Kidney epithelial cell (primary cell): ENCODE results near the gene BMPER. TPM values are rescaled to one million over a fixed set of nuclear protein-coding genes. Genes with fewer than 3 reads are reported as not detected.

ENCODE experiments used
- DNase-seq: peaks from one replicate; pipeline ENCODE4 v3.0.0-alpha.2; 2010; ENCODE audit warnings: low read depth
- H3K27me3 ChIP-seq: 2 replicates; pipeline ENCODE4 v1.6.0; 2011; ENCODE audit warnings: low read length; ENCODE audit not compliant: control insufficient read depth, insufficient read depth
- H3K36me3 ChIP-seq: 2 replicates; pipeline ENCODE4 v1.5.1; 2011; ENCODE audit warnings: low read length; ENCODE audit not compliant: control insufficient read depth, insufficient read depth
- H3K4me3 ChIP-seq: 2 replicates; pipeline ENCODE4 v1.5.1; 2011; ENCODE audit warnings: low read depth, mild to moderate bottlenecking, control low read depth, low read length
- total RNA-seq: library from RNA; depleted of rRNA; stranded (reverse); fragments of >200 nt; gene quantifications from 2 replicates; pipeline ENCODE4 v1.2.3, GENCODE V29; 2015
- TF ChIP-seq, protein P1 (sequence below): IDR thresholded peaks from 2 replicates; pipeline ENCODE4 v1.5.1; 2011; ENCODE audit warnings: mild to moderate bottlenecking, moderate library complexity, low read length, control low read depth, inconsistent platforms; ENCODE audit not compliant: insufficient read depth, poor library complexity, severe bottlenecking

Gene BMPER
- total RNA-seq, 1 donor from 2014 or later = 0.04 TPM

DNA sequence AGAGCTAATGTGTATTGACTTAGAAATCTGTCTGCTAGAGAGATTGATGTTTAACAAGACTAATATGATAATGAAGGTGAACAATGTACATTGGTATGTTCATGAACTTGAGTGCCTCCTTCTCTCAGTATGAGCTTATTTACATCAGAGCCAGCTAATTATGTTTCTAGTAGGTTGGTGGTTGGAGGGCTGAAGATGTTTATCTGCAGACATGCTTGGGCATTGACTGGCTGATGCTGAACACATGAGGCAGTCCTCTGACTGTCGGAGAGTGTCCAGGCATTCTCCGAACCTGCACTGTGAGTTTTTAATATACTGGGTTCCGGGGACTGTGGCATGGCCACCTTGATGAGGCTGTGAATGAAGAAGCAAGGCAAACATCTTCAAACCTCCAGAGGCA is 47.5 kb downstream of the BMPER start:
- H3K27me3 ChIP-seq = no peaks in the 10 kb centered on the region
- no peak overlapping the region for H3K4me3 ChIP-seq
- H3K36me3 ChIP-seq = no peaks in the 10 kb centered on the region
- no peak for DNase-seq
- TF ChIP-seq, protein P1, sequence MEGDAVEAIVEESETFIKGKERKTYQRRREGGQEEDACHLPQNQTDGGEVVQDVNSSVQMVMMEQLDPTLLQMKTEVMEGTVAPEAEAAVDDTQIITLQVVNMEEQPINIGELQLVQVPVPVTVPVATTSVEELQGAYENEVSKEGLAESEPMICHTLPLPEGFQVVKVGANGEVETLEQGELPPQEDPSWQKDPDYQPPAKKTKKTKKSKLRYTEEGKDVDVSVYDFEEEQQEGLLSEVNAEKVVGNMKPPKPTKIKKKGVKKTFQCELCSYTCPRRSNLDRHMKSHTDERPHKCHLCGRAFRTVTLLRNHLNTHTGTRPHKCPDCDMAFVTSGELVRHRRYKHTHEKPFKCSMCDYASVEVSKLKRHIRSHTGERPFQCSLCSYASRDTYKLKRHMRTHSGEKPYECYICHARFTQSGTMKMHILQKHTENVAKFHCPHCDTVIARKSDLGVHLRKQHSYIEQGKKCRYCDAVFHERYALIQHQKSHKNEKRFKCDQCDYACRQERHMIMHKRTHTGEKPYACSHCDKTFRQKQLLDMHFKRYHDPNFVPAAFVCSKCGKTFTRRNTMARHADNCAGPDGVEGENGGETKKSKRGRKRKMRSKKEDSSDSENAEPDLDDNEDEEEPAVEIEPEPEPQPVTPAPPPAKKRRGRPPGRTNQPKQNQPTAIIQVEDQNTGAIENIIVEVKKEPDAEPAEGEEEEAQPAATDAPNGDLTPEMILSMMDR = no peak

DNA sequence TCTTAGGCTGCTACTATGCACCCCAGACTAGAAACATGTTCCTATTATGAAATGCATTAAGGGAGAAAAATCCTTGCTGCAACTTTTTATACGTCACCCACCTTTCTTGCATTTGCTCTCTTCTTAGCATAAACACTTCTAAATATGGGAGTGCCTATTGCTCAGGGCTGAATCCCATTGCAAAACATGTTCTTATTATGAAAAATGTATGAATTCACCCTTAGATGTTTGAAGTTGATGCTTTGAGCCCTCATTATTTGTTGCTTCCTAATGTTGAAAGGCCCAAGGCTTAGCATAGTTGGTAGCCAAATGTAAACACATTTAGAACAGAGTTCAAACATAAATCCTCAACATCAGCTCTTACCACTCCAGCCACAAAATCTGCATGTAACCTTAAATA is 52.8 kb downstream of the BMPER start:
- no peaks in the 10 kb centered on the region for H3K36me3 ChIP-seq
- no peak overlapping the region for H3K4me3 ChIP-seq
- TF ChIP-seq, protein P1 = no peak
- no peak for DNase-seq
- no peaks in the 10 kb centered on the region for H3K27me3 ChIP-seq

DNA sequence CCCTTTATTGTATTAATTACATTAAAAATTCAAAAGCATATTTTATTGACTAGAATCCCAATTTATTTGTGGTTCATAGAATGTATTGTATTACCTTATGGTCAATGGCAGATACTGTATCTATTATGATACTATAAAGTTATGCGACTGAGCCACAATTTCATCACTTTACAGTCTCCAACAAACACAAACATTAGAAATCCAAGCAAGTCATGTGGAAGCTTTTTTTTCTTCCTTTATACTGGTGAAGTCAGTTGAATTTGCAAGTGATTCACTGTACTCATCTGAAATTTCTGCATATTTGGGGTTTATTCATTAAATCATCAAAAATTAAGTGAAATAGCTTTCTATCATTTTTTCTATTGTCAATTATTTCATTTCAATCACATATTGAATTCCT is 54.3 kb downstream of the BMPER start:
- no peaks in the 10 kb centered on the region for H3K36me3 ChIP-seq
- H3K4me3 ChIP-seq = no peak overlapping the region
- DNase-seq = no peak
- TF ChIP-seq, protein P1 = no peak
- H3K27me3 ChIP-seq = no peaks in the 10 kb centered on the region

DNA sequence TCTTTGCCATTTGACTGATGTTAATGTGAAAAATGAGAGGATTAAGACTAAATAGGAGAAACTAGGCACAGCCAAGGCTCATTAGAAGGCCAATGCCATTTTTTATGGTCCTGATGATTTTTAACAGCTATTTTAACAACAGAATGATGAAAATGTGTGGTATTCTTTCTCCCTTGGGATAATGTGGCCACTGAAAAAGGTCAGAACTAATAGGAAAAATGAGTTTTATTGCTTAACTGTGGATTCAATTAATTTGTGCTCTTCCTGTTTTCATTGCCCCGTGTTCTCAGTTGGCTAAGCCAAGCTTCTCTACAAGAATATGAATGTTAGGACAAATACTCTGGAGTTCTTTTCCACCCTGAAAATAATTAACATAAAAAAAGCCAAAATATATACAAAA is 56.6 kb downstream of the BMPER start:
- Histone ChIP-seq H3K36me3 (no peaks in the 10 kb centered on the region), H3K4me3 (no peak overlapping the region), H3K27me3 (no peaks in the 10 kb centered on the region)
- no peak for DNase-seq
- TF ChIP-seq, protein P1 = no peak

DNA sequence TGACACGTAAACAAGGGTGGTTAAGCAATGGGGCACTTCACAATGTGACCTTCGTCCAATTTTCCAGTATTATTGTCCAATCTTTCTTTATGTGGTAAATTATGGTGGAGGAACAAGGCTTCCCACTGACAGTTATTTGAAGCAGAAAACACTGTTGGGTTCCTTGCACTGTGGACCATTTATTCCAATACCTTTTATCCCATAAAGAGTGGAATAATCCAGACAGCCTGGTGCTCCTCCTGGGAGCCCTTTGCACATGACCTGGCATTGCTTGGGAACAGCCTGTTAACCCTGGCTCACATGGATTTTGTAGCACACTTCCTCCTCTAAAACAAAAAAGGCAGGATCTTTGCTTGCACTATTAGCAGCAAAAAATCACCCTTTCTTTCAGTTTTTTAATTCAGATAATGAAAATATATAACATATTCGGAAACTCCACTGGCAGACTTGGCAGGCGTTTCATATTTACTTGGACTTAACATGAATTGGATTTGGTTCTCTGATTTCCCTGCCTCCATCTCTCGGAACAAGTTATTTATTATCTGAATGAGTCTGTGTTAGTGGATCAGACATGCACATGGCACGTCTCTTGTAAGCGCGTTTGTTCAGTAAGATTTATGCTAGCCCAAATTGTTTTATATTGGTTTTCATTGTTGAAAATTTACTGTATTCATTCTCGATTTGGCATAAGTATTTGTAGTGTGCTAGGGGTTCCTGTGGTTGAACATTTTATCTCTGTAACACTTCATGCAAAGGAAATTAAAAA is 59.3 kb downstream of the BMPER start:
- Histone ChIP-seq H3K36me3 (no peaks in the 10 kb centered on the region), H3K4me3 (no peak overlapping the region), H3K27me3 (no peaks in the 10 kb centered on the region)
- no peak for DNase-seq
- TF ChIP-seq, protein P1 = no peak
